CD1c-positive myeloid dendritic cell (primary cell): ENCODE data around the gene LRRC74B.
"Not testable (repeated sequence)": the region's sequence is repeated elsewhere in the genome, so short reads cannot be mapped to it uniquely, and the experiment has no call there.

Experiments used
- DNase-seq: peaks from one replicate; pipeline ENCODE4 v3.0.0-alpha.2; 2016; ENCODE audit errors: extremely low spot score

Gene LRRC74B

GRCh38 chr22:21045585-21046294 lies at the start of gene LRRC74B:
TSS of gene LRRC74B (plus strand) at chr22:21045946. CDS start at chr22:21045987, 41 bp downstream.
- peak; percentile 89 for DNase-seq

GRCh38 chr22:20996031-20996410 lies 49.7 kb upstream of the LRRC74B start:
- DNase-seq = no peak

GRCh38 chr22:20996598-20997535 lies 48.9 kb upstream of the LRRC74B start:
- no peak for DNase-seq

- no peak for DNase-seq
Measured at GRCh38 chr22:20997536-20998257, 48.0 kb upstream of the LRRC74B start.

GRCh38 chr22:20998411-20999336 lies 47.1 kb upstream of the LRRC74B start:
- no peak for DNase-seq

GRCh38 chr22:20999350-21000206 lies 46.2 kb upstream of the LRRC74B start:
- no peak for DNase-seq

GRCh38 chr22:21000207-21000986 lies 45.3 kb upstream of the LRRC74B start:
- DNase-seq = no peak

- no peak for DNase-seq
Measured at GRCh38 chr22:21000987-21001600, 44.7 kb upstream of the LRRC74B start.

- DNase-seq = peak; percentile 99
Measured at GRCh38 chr22:21001601-21002325, 44.0 kb upstream of the LRRC74B start, which contains the start of gene THAP7. TSS of gene THAP7 (minus strand) at chr22:21002118. CDS start at chr22:21001911, 207 bp downstream.

GRCh38 chr22:21003782-21004181 lies 42.0 kb upstream of the LRRC74B start:
- DNase-seq = no peak

GRCh38 chr22:21009208-21009607 lies 36.5 kb upstream of the LRRC74B start:
- not testable (repeated sequence) for DNase-seq

- DNase-seq = peak; percentile 15
Measured at GRCh38 chr22:21009638-21010425, 35.9 kb upstream of the LRRC74B start.

GRCh38 chr22:21010426-21011113 lies 35.2 kb upstream of the LRRC74B start:
- no peak for DNase-seq

- DNase-seq = no peak
Measured at GRCh38 chr22:21012446-21013407, 33.0 kb upstream of the LRRC74B start.

- no peak for DNase-seq
Measured at GRCh38 chr22:21013657-21014201, 32.0 kb upstream of the LRRC74B start.
